HepG2 (cell line): ENCODE results near the gene MMS19. TPM values are rescaled to one million over a fixed set of nuclear protein-coding genes. Genes with fewer than 3 reads are reported as not detected.

ENCODE experiments used
- ATAC-seq: fragments of 200-7000 bp; cut with Tn5 transposase; 3 replicates; pipeline ENCODE4 v1.9.1; 2020; ENCODE audit warnings: mild to moderate bottlenecking, moderate library complexity
- BruUV-seq: library from RNA; stranded (reverse); fragments of 400-500 nt; replicated peaks from 2 replicates; lab custom pipeline; 2021; lab: Mats Ljungman, UMichigan
- CTCF ChIA-PET: fragments of 300-600 bp; formaldehyde crosslinking; extraction: SDS; loops from one replicate; lab custom pipeline; 2021; ENCODE audit warnings: low total read pairs, inconsistent platforms, low intra/inter-chr PET ratio; lab: Yijun Ruan, JAX
- POLR2A ChIA-PET: fragments of 350-600 bp; sonication (Branson Sonifier 250); formaldehyde crosslinking; loops from one replicate; lab custom pipeline; 2020; ENCODE audit warnings: antibody characterized with exemption, inconsistent platforms; lab: Yijun Ruan, JAX
- DNase-seq: peaks from one replicate; pipeline ENCODE4 v3.0.0-alpha.2; 2015; ENCODE audit warnings: low spot score
- FAIRE-seq: peaks from 3 replicates; lab custom pipeline; 2011; peaks lifted over from hg19 to GRCh38; lab: Jason Lieb, UNC
- H2AFZ ChIP-seq: one replicate; pipeline ENCODE4 v1.6.1; 2011; ENCODE audit warnings: low read length, inconsistent platforms
- H3K27ac ChIP-seq: fragments of 300-600 bp; 3 replicates; pipeline ENCODE4 v1.8.0; 2011; ENCODE audit warnings: mixed run types, mild to moderate bottlenecking, mixed read lengths, low read length, inconsistent platforms; ENCODE audit not compliant: insufficient read depth; ENCODE audit errors: extremely low read length
- H3K27me3 ChIP-seq, 2 experiments: fragments of 200-600 bp in 1 of 2; 2 replicates in 1 of 2; 3 replicates in 1 of 2; pipeline versions ENCODE4 v1.6.0 to v1.8.0; 2011; ENCODE audit warnings: low read length in 2 of 2, mild to moderate bottlenecking in 2 of 2, moderate library complexity in 2 of 2, inconsistent platforms in 1 of 2; ENCODE audit not compliant: insufficient read depth in 2 of 2, control insufficient read depth in 1 of 2
- H3K36me3 ChIP-seq, 2 experiments: fragments of 200-600 bp in 1 of 2; replicated peaks in 1 of 2; 2 replicates in 1 of 2; 3 replicates in 1 of 2; pipeline versions ENCODE4 v1.5.1 to v1.8.0; 2011; ENCODE audit warnings: low read length in 2 of 2, inconsistent platforms in 1 of 2; ENCODE audit not compliant: insufficient read depth in 2 of 2, control insufficient read depth in 1 of 2
- H3K4me1 ChIP-seq: 2 replicates; pipeline ENCODE4 v1.5.1; 2012; ENCODE audit warnings: low read length, inconsistent platforms; ENCODE audit not compliant: insufficient read depth
- H3K4me2 ChIP-seq: 2 replicates; pipeline ENCODE4 v1.6.0; 2011; ENCODE audit warnings: low read depth, low read length, inconsistent platforms
- H3K4me3 ChIP-seq, 3 experiments: fragments of 200-600 bp in 1 of 3; sonication (generic), shearing (Covaris generic) in 1 of 3; replicated peaks in 1 of 3; 2 replicates each; pipeline ENCODE4 v1.5.1; 2011 to 2016; ENCODE audit warnings: low read length in 3 of 3, inconsistent platforms in 2 of 3, low read depth in 2 of 3, mild to moderate bottlenecking in 2 of 3, control low read depth in 1 of 3, mixed read lengths in 1 of 3; ENCODE audit not compliant: insufficient read depth in 1 of 3
- H3K79me2 ChIP-seq: one replicate; pipeline ENCODE4 v1.6.1; 2011; ENCODE audit warnings: low read length, inconsistent platforms; ENCODE audit not compliant: insufficient read depth
- H3K9ac ChIP-seq: 2 replicates; pipeline ENCODE4 v1.6.0; 2011; ENCODE audit warnings: mild to moderate bottlenecking, low read depth, low read length, inconsistent platforms; ENCODE audit not compliant: insufficient read depth
- H3K9me3 ChIP-seq: 2 replicates; pipeline ENCODE4 v1.5.1; 2012; ENCODE audit warnings: mild to moderate bottlenecking, low read length
- H4K20me1 ChIP-seq: 2 replicates; pipeline ENCODE4 v1.6.0; 2011; ENCODE audit warnings: inconsistent platforms, mild to moderate bottlenecking, low read length, moderate library complexity; ENCODE audit not compliant: insufficient read depth
- ATRX ChIP-seq: sonication (generic); formaldehyde crosslinking; IDR thresholded peaks from 2 replicates; pipeline ENCODE4 v1.4.0; 2020; ENCODE audit warnings: missing genetic modification reagents, borderline replicate concordance
- HNF4A ChIP-seq: sonication (generic); formaldehyde crosslinking; IDR thresholded peaks from 2 replicates; pipeline ENCODE4 v1.4.0; 2020; ENCODE audit warnings: missing genetic modification reagents
- STAT6 ChIP-seq: sonication (generic); formaldehyde crosslinking; IDR thresholded peaks from 2 replicates; pipeline ENCODE4 v1.4.0; 2020; ENCODE audit warnings: missing genetic modification reagents, mild to moderate bottlenecking, borderline replicate concordance
- ZBTB10 ChIP-seq: sonication (generic); formaldehyde crosslinking; IDR thresholded peaks from 2 replicates; pipeline ENCODE4 v1.4.0; 2020; ENCODE audit warnings: missing genetic modification reagents, borderline replicate concordance
- ZMAT5 ChIP-seq: sonication (generic); formaldehyde crosslinking; IDR thresholded peaks from 2 replicates; pipeline ENCODE4 v1.5.0; 2020; ENCODE audit warnings: mild to moderate bottlenecking, low read depth, missing genetic modification reagents, borderline replicate concordance
- ZNF761 ChIP-seq: sonication (generic); formaldehyde crosslinking; conservative IDR thresholded peaks from 2 replicates; pipeline ENCODE4 v1.4.0; 2020; ENCODE audit warnings: mild to moderate bottlenecking, missing genetic modification reagents
- WGBS: methylation state at CpG from one replicate; pipeline ENCODE4 v1.1.6; 2017; ENCODE audit warnings: low lambda C conversion rate; 5-methylcytosine and 5-hydroxymethylcytosine counted together
- in situ Hi-C: cut with HindIII; loops from 2 replicates; pipeline ENCODE4 v1.10.0; 2017; ENCODE audit warnings: low pct_unique_long_range_greater_than_20kb; ENCODE audit not compliant: extremely low pct_ligation_motif_present
- intact Hi-C: fragments of 100-400 bp; cut with micrococcal nuclease; formaldehyde crosslinking; loops from one replicate; pipeline ENCODE4 v1.10.0; 2022; ENCODE audit not compliant: unreplicated experiment
- polyA plus RNA-seq, 8 experiments: library from polyadenylated mRNA; depleted of rRNA in 3 of 8; stranded (reverse) in 7 of 8; unstranded in 1 of 8; fragments of >200 nt; fragmentation: Illumina TruSeq in 4 of 8; extraction: Trizol in 4 of 8; gene quantifications; 2 replicates each; pipeline versions ENCODE4 v1.2.1 to v1.2.3, GENCODE V29; 2011 to 2016; ENCODE audit warnings: low read depth in 4 of 8, missing spikeins in 1 of 8, mixed read lengths in 1 of 8; ENCODE audit not compliant: insufficient read depth in 1 of 8
- total RNA-seq, 5 experiments: library from RNA; depleted of rRNA; stranded (reverse); fragments of >200 nt; fragmentation: Illumina TruSeq; extraction: Trizol; gene quantifications; 2 replicates each; pipeline ENCODE4 v1.2.3, GENCODE V29; 2016; ENCODE audit warnings: low read depth in 1 of 5

MMS19 gene
- total and polyA plus RNA-seq, 2 of the 13 experiments (the other 11 are each of a cell fraction or from before 2014, with no cell fraction given), result 76.4 to 107 TPM

GRCh38 chr10:97515271-97515978 is 17.2 kb upstream of the MMS19 start:
- no peak overlapping the region; a peak in 1 of 6 replicates for H3K4me3 ChIP-seq
- CTCF ChIA-PET, result no interaction called here
- in situ Hi-C loops, result no loop called here
- H2AFZ ChIP-seq, result no peak overlapping the region
- DNase-seq (peak; percentile 33), ATAC-seq (peak; percentile 42; the same call in 2 of the 3 replicates), FAIRE-seq (no peak)
- no peaks in the 10 kb centered on the region for H3K9me3 ChIP-seq
- no peak for TF ChIP-seq ZBTB10 (CRISPR knock-in tag)
- TF ChIP-seq ATRX (CRISPR knock-in tag), result no peak
- TF ChIP-seq ZMAT5 (CRISPR knock-in tag), result no peak
- TF ChIP-seq STAT6 (CRISPR knock-in tag), result no peak
- TF ChIP-seq ZNF761 (CRISPR knock-in tag), result peak; percentile 74; the same call in 1 of the 2 replicates
- peak; percentile 75 for TF ChIP-seq HNF4A (CRISPR knock-in tag)
- no peaks in the 10 kb centered on the region for H3K79me2 ChIP-seq
- no TSS peak for BruUV-seq
- 71% methylated on average over 10 of the region's 10 CpGs for WGBS
- intact Hi-C loops, result no loop called here
- H3K4me2 ChIP-seq, result no peak overlapping the region
- H3K4me1 ChIP-seq, result peaks cover 14% of the 10 kb centered on the region
- no peaks in the 10 kb centered on the region; the same call in 1 of the 2 replicates for H4K20me1 ChIP-seq
- POLR2A ChIA-PET, result interaction anchor here (1.1 to 2.1 kb wide), 2 partner anchors 16 to 18 kb away, joined by 4 to 5 read pairs; partner anchors contain the start of gene UBTD1
- H3K36me3 ChIP-seq, result no peaks in the 10 kb centered on the region
- no peaks in the 10 kb centered on the region for H3K27me3 ChIP-seq
- H3K9ac ChIP-seq, result no peak overlapping the region
- H3K27ac ChIP-seq, result no peak overlapping the region
